ENCODE data around the gene SLC7A14.
"Not testable (repeated sequence)": the region's sequence is repeated elsewhere in the genome, so short reads cannot be mapped to it uniquely, and the experiment has no call there.

SLC7A14 gene

GRCh38 chr3:170593634-170594033 is 7.8 kb upstream of the SLC7A14 start:
- no peak for DNase-seq (ENCODE audit: low spot score)

GRCh38 chr3:170589113-170589512 is 3.2 kb upstream of the SLC7A14 start:
- no peak for DNase-seq (ENCODE audit: low spot score)

DNA sequence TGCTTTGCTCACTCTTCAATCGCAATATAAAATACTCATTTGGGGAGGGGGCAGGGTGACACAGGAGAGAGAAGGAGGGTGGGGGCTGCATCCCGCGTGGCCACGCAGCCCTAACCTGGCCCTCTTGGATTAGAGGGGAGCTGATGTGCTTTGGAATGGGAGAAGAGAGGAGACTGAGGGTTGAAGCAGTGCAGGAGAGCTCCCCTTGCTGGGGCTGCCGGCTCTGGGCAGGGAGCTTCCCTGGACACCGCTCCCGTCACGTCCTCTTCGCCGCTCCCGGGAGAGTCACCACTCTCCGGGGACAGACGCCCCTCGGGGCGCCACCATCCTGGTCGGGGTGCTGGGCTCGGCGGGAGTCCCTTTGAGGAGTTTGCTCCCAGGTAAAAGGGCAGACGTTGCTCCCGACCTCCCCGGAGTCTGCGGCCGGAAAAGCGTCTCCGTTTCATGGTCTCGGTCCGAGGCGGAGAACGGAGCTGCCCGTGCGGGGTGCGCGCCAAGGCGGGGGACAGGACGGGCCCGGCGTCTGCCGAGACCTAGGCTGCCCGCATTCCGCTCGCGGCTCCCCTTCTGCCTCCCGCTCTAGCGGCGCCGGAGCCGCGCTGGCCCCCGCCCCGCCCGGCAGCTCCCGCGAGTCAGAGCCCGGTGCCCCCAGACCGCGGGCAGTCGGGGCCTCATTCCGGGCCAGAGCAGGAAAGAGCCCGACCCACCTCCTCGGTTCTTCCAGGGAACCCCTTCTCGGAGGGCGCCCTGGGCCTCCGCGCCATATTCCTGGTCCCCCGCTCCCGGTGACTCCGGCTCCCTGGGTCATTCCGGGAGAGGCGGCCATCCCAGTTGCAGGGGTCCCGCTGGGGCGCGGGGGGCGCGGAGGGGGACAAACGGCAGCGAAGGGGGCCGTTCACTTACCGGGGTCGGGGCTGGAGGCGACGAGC is 603 bp downstream of the SLC7A14 start:
- no peak for DNase-seq (ENCODE audit: low spot score)

- no peak for DNase-seq (ENCODE audit: low spot score)
These were observed 1.3 kb downstream of the SLC7A14 start for GRCh38 chr3:170584585-170585007.

DNA sequence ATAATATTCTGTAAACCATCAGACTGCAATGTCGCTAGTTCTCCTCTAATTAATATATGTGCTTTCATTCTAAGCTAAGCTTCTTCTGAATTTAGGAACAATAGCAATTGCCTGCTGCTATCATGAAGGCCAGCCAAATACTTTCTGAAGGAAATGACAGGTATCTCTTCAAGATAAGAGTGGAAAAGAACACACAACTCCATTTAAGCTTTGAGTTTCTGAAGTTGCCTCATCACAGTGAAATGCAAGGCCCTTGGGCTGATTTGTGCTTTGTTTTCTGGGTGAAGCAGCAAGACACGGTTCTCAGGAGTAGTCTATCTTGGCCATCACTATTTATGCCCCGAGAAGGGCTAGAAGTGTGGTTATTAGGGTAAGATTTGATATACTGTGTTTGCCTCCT is 6.2 kb downstream of the SLC7A14 start:
- no peak for DNase-seq (ENCODE audit: low spot score)

DNA sequence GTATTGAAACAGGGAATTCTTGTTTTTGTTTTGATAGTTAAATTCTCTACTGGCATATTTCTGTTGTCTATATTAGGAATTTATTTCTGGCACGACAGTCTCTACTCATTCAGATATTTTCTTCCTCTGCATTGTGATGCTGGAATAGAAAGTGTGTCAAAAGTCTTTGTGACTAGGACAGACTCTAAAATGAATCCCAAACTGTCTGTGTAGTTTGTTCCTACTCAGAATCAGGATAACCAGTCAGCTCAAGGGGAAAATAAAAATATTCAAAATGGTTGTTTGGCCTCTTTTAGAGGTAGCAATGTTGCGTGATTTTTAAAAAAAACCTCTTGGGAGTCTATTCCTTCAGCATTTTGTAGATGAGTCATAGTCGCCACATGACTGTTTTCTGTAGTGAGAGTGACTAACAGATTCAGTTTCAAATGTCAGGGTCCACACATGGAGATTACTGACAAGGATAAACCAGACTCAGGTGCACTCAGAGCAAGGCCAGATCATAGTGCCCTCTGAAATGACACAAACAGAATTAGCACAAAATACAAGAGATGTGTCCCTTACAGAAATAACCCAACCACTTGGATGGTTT is 13.1 kb downstream of the SLC7A14 start:
- no peak for DNase-seq (ENCODE audit: low spot score)

DNA sequence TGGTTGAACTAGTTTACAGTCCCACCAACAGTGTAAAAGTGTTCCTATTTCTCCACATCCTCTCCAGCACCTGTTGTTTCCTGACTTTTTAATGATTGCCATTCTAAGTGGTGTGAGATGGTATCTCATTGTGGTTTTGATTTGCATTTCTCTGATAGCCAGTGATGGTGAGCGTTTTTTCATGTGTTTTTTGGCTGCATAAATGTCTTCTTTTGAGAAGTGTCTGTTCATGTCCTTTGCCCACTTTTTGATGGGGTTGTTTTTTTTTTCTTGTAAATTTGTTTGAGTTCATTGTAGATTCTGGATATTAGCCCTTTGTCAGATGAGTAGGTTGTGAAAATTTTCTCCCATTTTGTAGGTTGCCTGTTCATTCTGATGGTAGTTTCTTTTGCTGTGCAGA is 18.3 kb downstream of the SLC7A14 start:
- DNase-seq (ENCODE audit: low spot score), result not testable (repeated sequence)

GRCh38 chr3:170566413-170566812 is 19.5 kb downstream of the SLC7A14 start:
- DNase-seq (ENCODE audit: low spot score), result no peak

DNA sequence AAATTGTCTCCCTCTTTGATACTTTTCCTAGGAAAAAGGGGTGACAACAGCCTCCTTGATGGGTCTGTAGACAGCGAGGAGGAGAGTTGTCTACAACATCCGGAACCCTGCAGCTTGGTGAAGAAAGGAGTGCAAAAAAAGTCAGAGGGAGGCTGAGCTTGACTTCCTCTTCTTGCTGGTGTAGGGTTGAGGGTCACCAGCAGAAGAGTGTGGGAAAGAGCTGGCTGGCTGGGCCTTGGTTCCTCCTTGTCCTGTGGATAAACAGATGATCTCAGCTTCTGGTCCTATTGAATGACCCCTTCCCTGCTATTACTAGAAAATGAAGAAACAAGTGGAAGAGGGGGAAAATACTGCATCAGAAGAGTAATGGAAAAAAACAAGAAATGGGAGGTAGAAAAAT is 20.4 kb downstream of the SLC7A14 start:
- no peak for DNase-seq (ENCODE audit: low spot score)

- DNase-seq (ENCODE audit: low spot score), result no peak
These were observed 21.2 kb downstream of the SLC7A14 start for GRCh38 chr3:170564664-170565063.

GRCh38 chr3:170563712-170564423 is 22.0 kb downstream of the SLC7A14 start:
- no peak for DNase-seq (ENCODE audit: low spot score)

DNA sequence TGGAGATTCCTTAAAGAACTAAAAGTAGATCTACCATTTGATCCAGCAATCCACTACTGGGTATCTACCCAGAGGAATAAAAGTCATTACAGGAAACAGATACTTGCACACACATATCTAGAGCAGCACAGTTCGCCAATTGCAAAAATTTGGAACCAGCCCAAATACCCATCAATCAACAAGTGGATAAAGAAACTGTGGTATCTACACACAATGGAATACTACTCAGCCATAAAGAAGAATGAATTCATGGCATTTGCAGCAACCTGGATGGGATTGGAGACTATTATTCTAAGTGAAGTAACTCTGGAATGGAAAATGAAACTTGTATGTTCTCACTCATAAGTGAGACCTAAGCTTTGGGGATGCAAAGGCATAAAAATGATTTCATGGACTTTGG is 23.8 kb downstream of the SLC7A14 start:
- DNase-seq (ENCODE audit: low spot score), result no peak

DNA sequence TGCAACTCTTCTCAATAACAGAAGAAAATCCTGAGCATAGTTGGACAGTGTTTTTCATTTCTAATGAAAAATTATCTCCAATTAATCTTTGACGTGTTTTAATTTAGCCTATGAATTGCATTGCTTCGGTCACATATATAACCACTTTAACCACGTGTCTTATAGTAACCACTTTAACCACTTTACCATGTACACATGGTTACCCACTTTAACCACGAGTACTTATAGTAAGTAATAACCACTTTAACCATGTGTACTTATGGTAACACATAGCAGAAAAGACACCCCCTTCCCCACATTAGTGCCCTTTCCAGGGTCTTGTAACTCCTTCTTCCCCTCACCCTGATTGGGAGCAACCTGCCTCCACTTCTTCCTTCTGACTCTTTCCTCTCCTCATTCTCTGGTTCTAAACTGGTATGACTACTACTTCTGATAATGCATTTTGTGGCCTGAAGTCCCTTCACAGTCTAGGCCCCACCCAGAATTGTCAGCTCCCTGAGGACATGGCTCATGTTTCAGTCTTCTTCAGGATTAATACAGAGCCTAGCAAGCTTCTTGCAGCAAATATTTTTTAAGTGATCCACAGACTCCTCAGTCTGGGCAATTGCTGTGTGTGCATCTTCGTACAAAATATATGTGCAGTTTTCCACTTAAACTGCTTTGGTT is 25.0 kb downstream of the SLC7A14 start:
- DNase-seq (ENCODE audit: low spot score), result no peak

DNA sequence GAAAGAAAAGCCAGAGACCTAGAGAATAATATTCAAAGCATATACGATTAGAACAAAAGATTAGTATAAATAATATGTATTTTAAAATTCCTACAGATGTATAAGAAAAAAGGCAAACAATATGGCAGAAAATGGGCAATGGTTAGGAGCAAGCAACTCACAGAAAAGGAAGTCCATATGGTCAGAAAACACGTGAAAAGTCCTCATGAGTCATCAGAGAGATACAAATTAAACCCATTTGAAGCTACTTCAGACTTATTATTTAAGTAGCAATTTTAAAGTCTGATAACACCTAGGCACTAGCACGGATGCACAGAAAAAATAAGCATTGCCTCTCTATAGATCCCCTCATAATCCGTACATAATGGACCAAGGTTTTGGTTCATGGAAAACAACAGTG is 25.6 kb downstream of the SLC7A14 start:
- no peak for DNase-seq (ENCODE audit: low spot score)

- DNase-seq (ENCODE audit: low spot score), result no peak
These were observed 27.4 kb downstream of the SLC7A14 start for GRCh38 chr3:170558427-170558826.

DNA sequence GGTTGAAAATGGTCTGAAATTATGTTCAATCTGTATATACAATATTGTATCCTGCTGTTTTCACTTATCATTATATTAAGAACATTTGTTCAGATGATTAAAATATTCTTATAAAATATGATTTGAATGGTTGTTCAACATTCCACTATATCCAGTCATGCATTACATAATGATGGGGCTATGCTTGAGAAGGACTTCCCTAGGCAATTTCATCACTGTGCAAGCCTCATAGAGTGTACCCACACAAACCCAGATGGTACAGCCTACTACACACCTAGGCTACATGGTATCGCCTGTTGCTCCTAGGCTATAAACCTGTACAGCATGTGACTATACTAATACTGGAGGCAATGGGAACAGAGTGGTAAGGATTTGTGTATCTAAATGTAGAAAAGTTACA is 30.5 kb downstream of the SLC7A14 start:
- no peak for DNase-seq (ENCODE audit: low spot score)

- DNase-seq (ENCODE audit: low spot score), result no peak
These were observed 31.8 kb downstream of the SLC7A14 start for GRCh38 chr3:170553788-170554757.

DNA sequence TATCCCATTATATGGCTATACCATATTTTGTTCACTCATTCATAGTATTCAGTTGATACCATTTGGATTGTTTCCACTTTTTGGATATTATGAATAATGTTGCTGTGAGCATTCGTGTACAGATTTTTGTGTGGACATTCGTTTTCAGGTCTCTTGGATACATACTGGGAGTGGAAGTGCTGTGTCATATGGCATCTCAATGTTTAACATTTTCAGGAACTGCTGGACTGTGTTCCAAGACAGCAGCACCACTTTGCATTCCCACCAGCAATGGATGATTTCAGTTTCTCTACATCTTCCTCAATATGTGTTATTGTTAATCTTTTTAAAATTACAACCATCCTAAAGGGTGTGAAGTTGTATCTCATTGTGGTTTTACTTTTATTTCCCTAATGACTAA is 34.6 kb downstream of the SLC7A14 start:
- DNase-seq (ENCODE audit: low spot score), result no peak

DNA sequence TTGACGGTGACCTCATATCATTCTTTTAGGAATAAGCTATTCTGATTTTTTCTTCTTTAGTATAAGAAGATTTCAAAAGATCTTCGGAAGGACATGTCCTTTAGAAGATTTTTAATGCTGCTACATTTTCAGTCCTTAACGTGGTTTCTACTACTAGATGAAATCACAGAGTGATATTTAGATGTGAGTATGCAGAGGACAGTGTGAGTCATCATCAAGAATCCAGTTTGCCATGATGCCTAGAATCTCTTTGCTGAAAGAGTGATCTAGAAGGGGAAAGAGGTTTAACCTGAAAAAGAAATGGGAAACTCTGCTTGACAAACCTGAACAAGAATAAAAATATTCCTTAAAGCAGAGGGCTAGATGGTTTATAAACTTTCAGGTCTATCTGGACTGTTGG is 43.2 kb downstream of the SLC7A14 start:
- DNase-seq (ENCODE audit: low spot score), result no peak

DNA sequence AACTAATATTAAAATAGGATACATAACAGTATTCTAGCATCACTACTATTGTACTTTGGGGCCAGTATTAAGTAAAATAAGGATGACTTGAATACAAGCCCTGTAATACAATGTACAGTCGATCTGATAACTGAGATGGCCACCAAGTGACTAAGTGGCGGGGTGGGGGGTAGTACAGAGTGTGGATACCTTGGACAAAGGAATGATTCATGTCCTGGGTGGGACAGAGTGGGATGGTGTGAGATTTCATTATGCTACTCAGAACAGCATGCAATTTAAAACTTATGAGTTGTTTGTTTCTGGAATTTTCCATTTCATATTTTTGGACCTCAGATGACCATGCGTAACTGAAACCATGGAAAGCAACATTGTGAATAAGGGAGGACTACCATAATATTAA is 46.0 kb downstream of the SLC7A14 start:
- DNase-seq (ENCODE audit: low spot score), result no peak

GRCh38 chr3:170536712-170537111 is 49.2 kb downstream of the SLC7A14 start:
- DNase-seq (ENCODE audit: low spot score), result no peak

Measured in hematopoietic multipotent progenitor cell treated with erythropoietin and hydrocortisone succinate and interleukin-3 and kit ligand, for 17 days (in vitro differentiated cells).